ENCODE measurements around the gene FBXL19. TPM values are rescaled to one million over a fixed set of nuclear protein-coding genes. Genes with fewer than 3 reads are reported as not detected.

The FBXL19 gene
- total and polyA plus RNA-seq, 2 of the 13 experiments (the other 11 are each of a cell fraction or from before 2014, with no cell fraction given), result 6.0 to 13.7 TPM

DNA sequence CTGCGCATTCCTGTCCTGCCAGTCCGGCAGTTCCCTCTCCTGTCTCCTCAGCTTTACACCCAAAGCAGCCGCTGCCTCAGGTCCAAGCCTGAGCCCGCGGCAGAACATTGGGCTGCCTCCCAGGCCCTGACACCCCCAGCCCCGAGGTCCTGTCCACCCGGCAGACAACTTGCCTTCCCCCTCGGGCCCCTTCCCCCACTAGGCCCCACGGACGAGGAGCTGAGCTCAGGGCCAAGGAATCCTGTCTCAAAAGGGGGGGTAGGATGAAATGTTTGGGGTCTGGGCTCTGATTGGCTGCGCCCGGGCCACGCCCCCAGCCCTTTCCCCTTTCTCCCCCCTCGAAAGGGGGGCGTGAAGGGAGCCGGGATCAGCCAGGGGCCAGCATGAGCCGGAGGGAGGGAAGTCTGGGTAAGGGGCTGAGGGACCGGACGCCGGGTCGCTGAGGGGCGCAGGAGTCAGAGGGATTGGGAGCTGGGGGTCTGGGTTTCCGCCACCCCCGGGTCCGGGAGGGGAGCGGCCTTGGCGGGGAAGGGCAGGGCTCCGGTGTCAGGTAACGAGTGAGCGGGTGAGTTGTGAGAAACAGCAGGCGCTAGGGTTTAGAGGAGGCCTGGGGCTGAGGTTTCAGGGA is 27.0 kb upstream of the FBXL19 start, which contains the start of gene CTF1 (continued):
- TF ChIP-seq, protein P1, sequence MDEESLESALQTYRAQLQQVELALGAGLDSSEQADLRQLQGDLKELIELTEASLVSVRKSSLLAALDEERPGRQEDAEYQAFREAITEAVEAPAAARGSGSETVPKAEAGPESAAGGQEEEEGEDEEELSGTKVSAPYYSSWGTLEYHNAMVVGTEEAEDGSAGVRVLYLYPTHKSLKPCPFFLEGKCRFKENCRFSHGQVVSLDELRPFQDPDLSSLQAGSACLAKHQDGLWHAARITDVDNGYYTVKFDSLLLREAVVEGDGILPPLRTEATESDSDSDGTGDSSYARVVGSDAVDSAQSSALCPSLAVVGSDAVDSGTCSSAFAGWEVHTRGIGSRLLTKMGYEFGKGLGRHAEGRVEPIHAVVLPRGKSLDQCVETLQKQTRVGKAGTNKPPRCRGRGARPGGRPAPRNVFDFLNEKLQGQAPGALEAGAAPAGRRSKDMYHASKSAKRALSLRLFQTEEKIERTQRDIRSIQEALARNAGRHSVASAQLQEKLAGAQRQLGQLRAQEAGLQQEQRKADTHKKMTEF (CRISPR knock-in tag; IDR thresholded peaks at IDR 0.05), result peak; percentile 30; the same call in 1 of the 2 replicates
- no peak for TF ChIP-seq ZNF253 (CRISPR knock-in tag; IDR thresholded peaks at IDR 0.05; ENCODE audit: borderline replicate concordance)
- TF ChIP-seq KDM1A (CRISPR knock-in tag; IDR thresholded peaks at IDR 0.05), result no peak
- TF ChIP-seq HNF4A (CRISPR knock-in tag; IDR thresholded peaks at IDR 0.05), result no peak
- TF ChIP-seq USF2 (IDR thresholded peaks at IDR 0.05; ENCODE audit: low read depth, low read length), result no peak
- TF ChIP-seq USF2 (CRISPR knock-in tag; IDR thresholded peaks at IDR 0.05; ENCODE audit: borderline replicate concordance), result no peak
- no peak for TF ChIP-seq NFAT5 (CRISPR knock-in tag; IDR thresholded peaks at IDR 0.05)
- TF ChIP-seq, protein P2, sequence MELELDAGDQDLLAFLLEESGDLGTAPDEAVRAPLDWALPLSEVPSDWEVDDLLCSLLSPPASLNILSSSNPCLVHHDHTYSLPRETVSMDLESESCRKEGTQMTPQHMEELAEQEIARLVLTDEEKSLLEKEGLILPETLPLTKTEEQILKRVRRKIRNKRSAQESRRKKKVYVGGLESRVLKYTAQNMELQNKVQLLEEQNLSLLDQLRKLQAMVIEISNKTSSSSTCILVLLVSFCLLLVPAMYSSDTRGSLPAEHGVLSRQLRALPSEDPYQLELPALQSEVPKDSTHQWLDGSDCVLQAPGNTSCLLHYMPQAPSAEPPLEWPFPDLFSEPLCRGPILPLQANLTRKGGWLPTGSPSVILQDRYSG (CRISPR knock-in tag; IDR thresholded peaks at IDR 0.05), result no peak
- TF ChIP-seq PHF5A (CRISPR knock-in tag; IDR thresholded peaks at IDR 0.05; ENCODE audit: low read depth, unreplicated experiment), result no peak
- TF ChIP-seq SMAD1 (CRISPR knock-in tag; IDR thresholded peaks at IDR 0.05; ENCODE audit: borderline replicate concordance, low read depth), result peak; percentile 81; the same call in 1 of the 2 replicates
- TF ChIP-seq ZNF282 (IDR thresholded peaks at IDR 0.05; ENCODE audit: partially characterized antibody), result no peak
- TF ChIP-seq ZNF7 (CRISPR knock-in tag; IDR thresholded peaks at IDR 0.05), result 0 out of 2 replicates have a peak, but pooled peaks have one; percentile 14
- TF ChIP-seq, protein P3, sequence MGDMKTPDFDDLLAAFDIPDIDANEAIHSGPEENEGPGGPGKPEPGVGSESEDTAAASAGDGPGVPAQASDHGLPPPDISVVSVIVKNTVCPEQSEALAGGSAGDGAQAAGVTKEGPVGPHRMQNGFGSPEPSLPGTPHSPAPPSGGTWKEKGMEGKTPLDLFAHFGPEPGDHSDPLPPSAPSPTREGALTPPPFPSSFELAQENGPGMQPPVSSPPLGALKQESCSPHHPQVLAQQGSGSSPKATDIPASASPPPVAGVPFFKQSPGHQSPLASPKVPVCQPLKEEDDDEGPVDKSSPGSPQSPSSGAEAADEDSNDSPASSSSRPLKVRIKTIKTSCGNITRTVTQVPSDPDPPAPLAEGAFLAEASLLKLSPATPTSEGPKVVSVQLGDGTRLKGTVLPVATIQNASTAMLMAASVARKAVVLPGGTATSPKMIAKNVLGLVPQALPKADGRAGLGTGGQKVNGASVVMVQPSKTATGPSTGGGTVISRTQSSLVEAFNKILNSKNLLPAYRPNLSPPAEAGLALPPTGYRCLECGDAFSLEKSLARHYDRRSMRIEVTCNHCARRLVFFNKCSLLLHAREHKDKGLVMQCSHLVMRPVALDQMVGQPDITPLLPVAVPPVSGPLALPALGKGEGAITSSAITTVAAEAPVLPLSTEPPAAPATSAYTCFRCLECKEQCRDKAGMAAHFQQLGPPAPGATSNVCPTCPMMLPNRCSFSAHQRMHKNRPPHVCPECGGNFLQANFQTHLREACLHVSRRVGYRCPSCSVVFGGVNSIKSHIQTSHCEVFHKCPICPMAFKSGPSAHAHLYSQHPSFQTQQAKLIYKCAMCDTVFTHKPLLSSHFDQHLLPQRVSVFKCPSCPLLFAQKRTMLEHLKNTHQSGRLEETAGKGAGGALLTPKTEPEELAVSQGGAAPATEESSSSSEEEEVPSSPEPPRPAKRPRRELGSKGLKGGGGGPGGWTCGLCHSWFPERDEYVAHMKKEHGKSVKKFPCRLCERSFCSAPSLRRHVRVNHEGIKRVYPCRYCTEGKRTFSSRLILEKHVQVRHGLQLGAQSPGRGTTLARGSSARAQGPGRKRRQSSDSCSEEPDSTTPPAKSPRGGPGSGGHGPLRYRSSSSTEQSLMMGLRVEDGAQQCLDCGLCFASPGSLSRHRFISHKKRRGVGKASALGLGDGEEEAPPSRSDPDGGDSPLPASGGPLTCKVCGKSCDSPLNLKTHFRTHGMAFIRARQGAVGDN (CRISPR knock-in tag; IDR thresholded peaks at IDR 0.05), result peak; percentile 85

All from HepG2 (cell line).